Neural cell (in vitro differentiated cells): ENCODE results near the gene FOXD4L5. TPM values are rescaled to one million over a fixed set of nuclear protein-coding genes. Genes with fewer than 3 reads are reported as not detected.
"Not testable (repeated sequence)": the region's sequence is repeated elsewhere in the genome, so short reads cannot be mapped to it uniquely, and the experiment has no call there.

Experiments
- H2AFZ ChIP-seq: fragments of 200-600, 300-800 bp; sonication (generic), shearing (Covaris generic); 2 replicates; pipeline ENCODE4 v1.6.0; 2014; ENCODE audit warnings: low read depth, mild to moderate bottlenecking, antibody characterized with exemption, low read length, moderate library complexity
- H3F3A ChIP-seq: fragments of 200-600 bp; shearing (Covaris generic); 2 replicates; pipeline ENCODE4 v1.6.1; 2016; ENCODE audit warnings: mild to moderate bottlenecking, moderate library complexity, mixed read lengths, antibody characterized with exemption, low read length; ENCODE audit not compliant: insufficient read depth, poor library complexity, severe bottlenecking
- H3K27ac ChIP-seq: fragments of 200-600, 300-800 bp; sonication (generic), shearing (Covaris generic); 2 replicates; pipeline ENCODE4 v1.5.1; 2014; ENCODE audit warnings: mild to moderate bottlenecking, low read length, moderate library complexity
- H3K27me3 ChIP-seq: fragments of 300-800, 200-600 bp; sonication (generic), shearing (Covaris generic); 2 replicates; pipeline ENCODE4 v1.6.0; 2014; ENCODE audit warnings: mild to moderate bottlenecking, low read depth, low read length, moderate library complexity; ENCODE audit not compliant: insufficient read depth
- H3K36me3 ChIP-seq: fragments of 300-800, 200-600 bp; sonication (generic), shearing (Covaris generic); 2 replicates; pipeline ENCODE4 v1.5.1; 2014; ENCODE audit warnings: mild to moderate bottlenecking, antibody characterized with exemption, low read length, moderate library complexity; ENCODE audit not compliant: insufficient read depth
- H3K4me2 ChIP-seq: fragments of 300-800, 200-600 bp; sonication (generic), shearing (Covaris generic); 2 replicates; pipeline ENCODE4 v1.6.0; 2014; ENCODE audit warnings: mild to moderate bottlenecking, low read length
- H3K4me3 ChIP-seq: fragments of 300-800, 200-600 bp; sonication (generic), shearing (Covaris generic); 2 replicates; pipeline ENCODE4 v1.5.1; 2014; ENCODE audit warnings: mild to moderate bottlenecking, low read length, moderate library complexity
- H3K79me2 ChIP-seq: fragments of 200-600 bp; shearing (Covaris generic); replicated peaks from 2 replicates; pipeline ENCODE4 v1.6.0; 2014; ENCODE audit warnings: mild to moderate bottlenecking, low read length, moderate library complexity; ENCODE audit not compliant: insufficient read depth
- H3K9ac ChIP-seq: fragments of 300-800, 200-600 bp; sonication (generic), shearing (Covaris generic); 2 replicates; pipeline ENCODE4 v1.6.1; 2016; ENCODE audit warnings: mild to moderate bottlenecking, low read length, mixed read lengths
- H3K9me2 ChIP-seq: fragments of 200-600 bp; shearing (Covaris generic); 2 replicates; pipeline ENCODE4 v1.6.1; 2016; ENCODE audit warnings: mild to moderate bottlenecking, low read length, mixed read lengths; ENCODE audit not compliant: insufficient read depth
- H3K9me3 ChIP-seq: fragments of 200-600, 300-800 bp; sonication (generic), shearing (Covaris generic); 2 replicates; pipeline ENCODE4 v1.6.1; 2016; ENCODE audit warnings: mild to moderate bottlenecking, mixed run types, low read length, moderate library complexity, mixed read lengths
- H4K20me1 ChIP-seq: fragments of 200-600 bp; shearing (Covaris generic); 2 replicates; pipeline ENCODE4 v1.6.1; 2016; ENCODE audit warnings: mild to moderate bottlenecking, mixed run types; ENCODE audit not compliant: insufficient read depth
- polyA minus RNA-seq: library from RNA; depleted of rRNA, polyadenylated mRNA; stranded (reverse); fragments of >200 nt; gene quantifications from 2 replicates; pipeline ENCODE4 v1.2.3, GENCODE V29; 2014
- polyA plus RNA-seq: library from polyadenylated mRNA; depleted of rRNA; stranded (reverse); fragments of >200 nt; gene quantifications from 2 replicates; pipeline ENCODE4 v1.2.3, GENCODE V29; 2014
- small RNA-seq, 3 experiments: library from RNA; depleted of rRNA; stranded (forward); fragments of <200 nt; gene quantifications; one replicate each; pipeline ENCODE3, GENCODE V24; 2012

The FOXD4L5 gene
- polyA plus RNA-seq: 0.06 and 0.12 TPM in 2 replicates
- polyA minus RNA-seq: 0.23 TPM in 1 of 2 replicates, not detected in the other

DNA sequence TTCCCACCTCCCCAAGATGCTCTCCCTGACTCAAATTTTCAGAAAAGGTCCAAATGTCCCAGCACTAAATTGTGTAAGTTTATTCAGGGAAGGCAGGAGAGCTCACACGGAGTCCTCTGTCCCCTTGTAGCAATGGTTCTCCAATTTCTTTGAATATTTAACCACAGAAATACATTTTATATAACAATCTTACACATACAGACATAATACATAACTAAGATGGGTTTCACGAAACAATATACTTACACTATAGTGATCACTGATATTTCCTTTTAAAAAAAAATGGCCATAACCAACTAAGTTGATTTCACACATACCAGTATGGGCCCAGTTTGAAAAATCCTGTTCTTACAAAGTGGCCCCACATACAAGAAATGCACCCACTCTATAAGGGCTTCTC is at the start of gene FOXD4L5:
FOXD4L5 (minus strand) TSS at position 101 of the 400 bp plus-strand sequence. CDS start 832 bp downstream, outside the sequence.
- H3K79me2 ChIP-seq, H3K9me3 ChIP-seq, H3K9me2 ChIP-seq, H3K9ac ChIP-seq, H3K27me3 ChIP-seq, H3K27ac ChIP-seq, H3K4me2 ChIP-seq, H3K36me3 ChIP-seq, H4K20me1 ChIP-seq, H2AFZ ChIP-seq, H3K4me3 ChIP-seq, H3F3A ChIP-seq: not testable (repeated sequence)

DNA sequence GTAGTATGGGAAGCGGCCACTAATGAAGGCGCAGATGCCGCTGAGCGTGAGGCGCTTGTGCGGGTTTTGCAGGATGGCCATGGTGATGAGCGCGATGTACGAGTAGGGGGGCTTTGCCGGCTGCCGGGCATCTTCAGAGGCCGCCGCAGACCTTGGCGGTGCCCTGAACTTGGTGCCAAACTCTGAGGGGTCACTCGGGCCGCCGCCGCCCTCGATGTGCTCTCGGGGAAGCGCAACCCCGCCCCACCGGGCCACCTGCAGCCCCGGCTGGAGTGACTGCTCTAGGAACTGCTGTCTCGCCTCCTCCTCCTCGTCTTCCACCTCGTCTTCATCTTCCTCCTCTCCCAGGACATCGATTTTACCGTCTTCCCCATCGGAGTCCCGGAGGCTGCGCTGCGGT is 1.1 kb downstream of the FOXD4L5 start:
- not testable (repeated sequence) for H2AFZ ChIP-seq, H3K4me3 ChIP-seq, H3K9ac ChIP-seq, H3K27me3 ChIP-seq, H3K9me3 ChIP-seq, H3K79me2 ChIP-seq, H3K9me2 ChIP-seq, H4K20me1 ChIP-seq, H3F3A ChIP-seq, H3K27ac ChIP-seq, H3K4me2 ChIP-seq, H3K36me3 ChIP-seq

DNA sequence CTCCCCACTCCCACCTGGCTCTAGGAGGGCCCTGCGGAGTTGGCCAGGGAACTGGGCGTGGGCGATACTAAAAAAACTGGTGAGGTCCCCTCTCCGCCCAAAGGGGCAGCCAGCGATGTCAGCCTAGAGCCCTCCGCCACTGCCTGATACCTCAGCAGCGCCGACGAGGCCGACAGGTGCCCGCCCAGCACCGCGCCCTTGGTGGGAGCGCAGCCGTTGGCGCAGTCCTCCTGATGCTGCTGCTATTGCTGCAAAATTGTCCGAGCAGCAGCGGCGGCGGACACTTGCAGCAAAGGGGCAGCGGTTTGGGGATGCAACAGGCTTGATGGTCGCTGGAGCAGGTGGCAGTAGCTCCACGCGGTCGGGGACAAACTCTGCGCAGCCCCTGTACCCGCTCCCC is 2.0 kb downstream of the FOXD4L5 start:
- H4K20me1 ChIP-seq, H3K36me3 ChIP-seq, H3K9me2 ChIP-seq, H3K79me2 ChIP-seq, H3K9ac ChIP-seq, H3K4me2 ChIP-seq, H3K27me3 ChIP-seq, H2AFZ ChIP-seq, H3F3A ChIP-seq, H3K4me3 ChIP-seq, H3K27ac ChIP-seq, H3K9me3 ChIP-seq: not testable (repeated sequence)

Small RNAs within 50 kb of the gene (small RNA-seq; reads per million reads assigned to genes)
- gene IGKV1OR9-1: 0 reads per million in 3 experiments
